A549 (cell line): ENCODE measurements around the gene EDIL3. TPM values are rescaled to one million over a fixed set of nuclear protein-coding genes. Genes with fewer than 3 reads are reported as not detected.

Experiments used
- ATAC-seq, 2 experiments: fragments of 200-7000 bp in 1 of 2; fragments of >200 bp in 1 of 2; cut with Nextera tagmentation in 1 of 2; cut with Tn5 transposase in 1 of 2; 3 replicates each; pipeline versions ENCODE4 v1.8.0 to v1.9.1; 2018 to 2020; ENCODE audit warnings: mild to moderate bottlenecking in 1 of 2, moderate library complexity in 1 of 2
- CTCF ChIA-PET: fragments of 300-600 bp; sonication (Branson Sonifier 250); formaldehyde crosslinking; extraction: SDS; loops from one replicate; lab custom pipeline; 2021; ENCODE audit warnings: antibody characterized with exemption, inconsistent platforms; lab: Yijun Ruan, JAX
- POLR2A ChIA-PET: fragments of 350-600 bp; formaldehyde crosslinking; extraction: SDS; loops from one replicate; lab custom pipeline; 2021; ENCODE audit warnings: antibody characterized with exemption, inconsistent platforms; lab: Yijun Ruan, JAX
- DNase-seq, 2 experiments: peaks; one replicate each; pipeline versions ENCODE4 v3.0.0 to v3.0.0-alpha.2; 2011 to 2016; ENCODE audit warnings: low read depth in 1 of 2, low spot score in 1 of 2
- FAIRE-seq: peaks from 2 replicates; lab custom pipeline; 2011; peaks lifted over from hg19 to GRCh38; lab: Jason Lieb, UNC
- H3K27ac ChIP-seq, 2 experiments: fragments of >200 bp; sonication (Bioruptor Twin); formaldehyde crosslinking; 3 replicates each; pipeline ENCODE4 v1.5.1; 2016 to 2017
- H3K4me1 ChIP-seq: fragments of >200 bp; sonication (Bioruptor Twin); formaldehyde crosslinking; 3 replicates; pipeline ENCODE4 v1.6.1; 2016
- H3K4me2 ChIP-seq: fragments of >200 bp; sonication (Bioruptor Twin); formaldehyde crosslinking; 3 replicates; pipeline ENCODE4 v1.6.1; 2016
- H3K4me3 ChIP-seq: fragments of >200 bp; sonication (Bioruptor Twin); formaldehyde crosslinking; 3 replicates; pipeline ENCODE4 v1.5.1; 2016
- H3K9me3 ChIP-seq: fragments of >200 bp; sonication (Bioruptor Twin); formaldehyde crosslinking; 3 replicates; pipeline ENCODE4 v1.6.1; 2016
- BCL3 ChIP-seq: fragments of >200 bp; sonication (Bioruptor Twin); formaldehyde crosslinking; IDR thresholded peaks from 3 replicates; pipeline ENCODE4 v1.6.1; 2016
- BHLHE40 ChIP-seq: IDR thresholded peaks from 2 replicates; pipeline ENCODE4 v1.6.1; 2012; ENCODE audit warnings: low read depth, low read length, inconsistent platforms
- CBX8 ChIP-seq: fragments of 200-600 bp; sonication (generic); IDR thresholded peaks from 2 replicates; pipeline ENCODE4 v1.6.1; 2016
- E2F6 ChIP-seq: IDR thresholded peaks from 2 replicates; pipeline ENCODE4 v1.6.1; 2012; ENCODE audit warnings: low read depth, borderline replicate concordance
- EHF ChIP-seq: fragments of 250-450 bp; sonication (Bioruptor Pico); IDR thresholded peaks from 2 replicates; pipeline ENCODE4 v1.5.0; 2020; ENCODE audit warnings: mild to moderate bottlenecking
- EP300 ChIP-seq, 2 experiments: fragments of >200 bp; sonication (Bioruptor Twin); formaldehyde crosslinking; IDR thresholded peaks; 2 replicates in 1 of 2; 3 replicates in 1 of 2; pipeline ENCODE4 v1.6.1; 2016 to 2017
- FOXS1 ChIP-seq: fragments of 250-450 bp; sonication (Bioruptor Pico); IDR thresholded peaks from 2 replicates; pipeline ENCODE4 v1.5.0; 2020; ENCODE audit warnings: mild to moderate bottlenecking, moderate library complexity
- HEYL ChIP-seq: fragments of 250-450 bp; sonication (Bioruptor Pico); IDR thresholded peaks from 2 replicates; pipeline ENCODE4 v1.8.0; 2021; ENCODE audit warnings: mild to moderate bottlenecking, moderate library complexity
- HMGXB4 ChIP-seq: fragments of 250-450 bp; sonication (Bioruptor Pico); IDR thresholded peaks from 2 replicates; pipeline ENCODE4 v1.5.0; 2021; ENCODE audit warnings: mild to moderate bottlenecking, moderate library complexity, borderline replicate concordance
- HOXA7 ChIP-seq: fragments of 250-450 bp; sonication (Bioruptor Pico); IDR thresholded peaks from 2 replicates; pipeline ENCODE4 v1.5.0; 2020; ENCODE audit warnings: mild to moderate bottlenecking, moderate library complexity
- HOXB13 ChIP-seq: fragments of 250-450 bp; sonication (Bioruptor Pico); IDR thresholded peaks from 2 replicates; pipeline ENCODE4 v1.5.0; 2020; ENCODE audit warnings: low read depth, mild to moderate bottlenecking, moderate library complexity
- JUN ChIP-seq, 2 experiments: fragments of >200 bp; sonication (Bioruptor Twin); formaldehyde crosslinking; IDR thresholded peaks; 2 replicates in 1 of 2; 3 replicates in 1 of 2; pipeline ENCODE4 v1.6.1; 2016 to 2017
- JUNB ChIP-seq: fragments of >200 bp; sonication (Bioruptor Twin); formaldehyde crosslinking; IDR thresholded peaks from 2 replicates; pipeline ENCODE4 v1.6.1; 2016
- KDM1A ChIP-seq: fragments of 200-600 bp; sonication (generic); IDR thresholded peaks from 2 replicates; pipeline ENCODE4 v1.6.1; 2016; ENCODE audit warnings: low read depth, mild to moderate bottlenecking
- MAFK ChIP-seq: fragments of 450-650 bp; IDR thresholded peaks from 2 replicates; pipeline ENCODE4 v1.6.1; 2014; ENCODE audit not compliant: partially characterized antibody
- MAX ChIP-seq: IDR thresholded peaks from 2 replicates; pipeline ENCODE4 v1.6.1; 2012
- MAZ ChIP-seq: fragments of 150-350 bp; IDR thresholded peaks from 2 replicates; pipeline ENCODE4 v1.6.1; 2014; ENCODE audit warnings: antibody characterized with exemption, low read depth, low read length, borderline replicate concordance
- MYC ChIP-seq: IDR thresholded peaks from 2 replicates; pipeline ENCODE4 v1.6.1; 2012; ENCODE audit warnings: mild to moderate bottlenecking, inconsistent platforms, low read length, improper control_type of control experiment, borderline replicate concordance
- NPAS2 ChIP-seq: fragments of 250-450 bp; sonication (Bioruptor Pico); IDR thresholded peaks from 2 replicates; pipeline ENCODE4 v1.8.0; 2022; ENCODE audit warnings: mild to moderate bottlenecking, moderate library complexity, borderline replicate concordance
- NR3C1 ChIP-seq: fragments of >200 bp; sonication (Bioruptor Twin); formaldehyde crosslinking; IDR thresholded peaks from 3 replicates; pipeline ENCODE4 v1.6.1; 2017
- PHF8 ChIP-seq: fragments of 200-600 bp; sonication (generic); IDR thresholded peaks from 2 replicates; pipeline ENCODE4 v1.6.1; 2016; ENCODE audit warnings: low read depth, mild to moderate bottlenecking, antibody characterized with exemption, moderate library complexity, borderline replicate concordance
- POLR2A ChIP-seq: IDR thresholded peaks from 2 replicates; pipeline ENCODE4 v1.6.1; 2012; ENCODE audit warnings: mild to moderate bottlenecking, low read length
- POLR2AphosphoS2 ChIP-seq: conservative IDR thresholded peaks from 2 replicates; pipeline ENCODE4 v1.6.1; 2012; ENCODE audit warnings: low read length, improper control_type of control experiment, inconsistent platforms
- RARB ChIP-seq: fragments of 250-450 bp; sonication (Bioruptor Pico); IDR thresholded peaks from 2 replicates; pipeline ENCODE4 v1.8.0; 2021; ENCODE audit warnings: mild to moderate bottlenecking, moderate library complexity
- RCOR1 ChIP-seq: fragments of 150-350 bp; IDR thresholded peaks from 2 replicates; pipeline ENCODE4 v1.6.1; 2014; ENCODE audit warnings: antibody characterized with exemption, low read length, low read depth
- SREBF2 ChIP-seq: fragments of 450-650 bp; IDR thresholded peaks from 2 replicates; pipeline ENCODE4 v1.6.1; 2014; ENCODE audit warnings: mild to moderate bottlenecking, moderate library complexity
- TFCP2L1 ChIP-seq: fragments of 250-450 bp; sonication (Bioruptor Pico); IDR thresholded peaks from 2 replicates; pipeline ENCODE4 v1.5.0; 2021; ENCODE audit warnings: mild to moderate bottlenecking
- ZNF302 ChIP-seq: fragments of 250-450 bp; sonication (Bioruptor Pico); IDR thresholded peaks from 2 replicates; pipeline ENCODE4 v1.9.0; 2021; ENCODE audit warnings: inconsistent platforms, mild to moderate bottlenecking, moderate library complexity
- ZSCAN20 ChIP-seq: fragments of 250-450 bp; sonication (Bioruptor Pico); IDR thresholded peaks from 2 replicates; pipeline ENCODE4 v1.8.0; 2022; ENCODE audit warnings: mild to moderate bottlenecking, moderate library complexity
- WGBS: methylation state at CpG from one replicate; pipeline ENCODE4 v1.1.6; 2017; ENCODE audit errors: missing lambda C conversion rate; 5-methylcytosine and 5-hydroxymethylcytosine counted together
- polyA plus RNA-seq, 4 experiments: library from polyadenylated mRNA; depleted of rRNA in 3 of 4; stranded (reverse); fragments of >200 nt; fragmentation: RNase III in 1 of 4; extraction: RNeasy Plus Mini Kit Qiagen cat#74134 plus additional on column Dnase treatment in 1 of 4; gene quantifications; 2 replicates in 3 of 4; 3 replicates in 1 of 4; pipeline ENCODE4 v1.2.3, GENCODE V29; 2011 to 2017

Gene EDIL3
- polyA plus RNA-seq, 2 of the 4 experiments (the other 2 are of a cell fraction), result 0.12 to 0.14 TPM

GRCh38 chr5:83914199-83914598 is 470.5 kb downstream of the EDIL3 start:
- H3K4me1 ChIP-seq, result no peaks in the 10 kb centered on the region
- H3K9me3 ChIP-seq, result no peaks in the 10 kb centered on the region
- no peak overlapping the region for H3K4me3 ChIP-seq
- ATAC-seq, result no peak
- CTCF ChIA-PET, result interaction anchor here (1.6 to 1.9 kb wide), 2 partner anchors 13 to 15 kb away, joined by 5 to 7 read pairs; no protein-coding TSS in a partner anchor
- no peak for TF ChIP-seq NPAS2
- TF ChIP-seq HOXB13 (CRISPR knock-in tag), result no peak
- TF ChIP-seq E2F6, result no peak
- no peak for TF ChIP-seq POLR2AphosphoS2
- FAIRE-seq, result no peak
- 29% methylated on average over 4 of the region's 4 CpGs for WGBS
- no peak for DNase-seq
- H3K4me2 ChIP-seq, result no peak overlapping the region
- H3K27ac ChIP-seq, result no peak overlapping the region
- POLR2A ChIA-PET, result no interaction called here

- FAIRE-seq (no peak), ATAC-seq (no peak), DNase-seq (no peak)
- no peaks in the 10 kb centered on the region for H3K4me1 ChIP-seq
- no peaks in the 10 kb centered on the region for H3K9me3 ChIP-seq
- H3K4me3 ChIP-seq, result no peak overlapping the region
- 20% methylated on average over 1 of the region's 1 CpG for WGBS
- POLR2A ChIA-PET, result no interaction called here
- H3K27ac ChIP-seq, result no peak overlapping the region
- H3K4me2 ChIP-seq, result no peak overlapping the region
- CTCF ChIA-PET, result interaction anchor here (1.9 kb wide), 1 partner anchor 16 kb away, joined by 5 read pairs; no protein-coding TSS in a partner anchor
- TF ChIP-seq HEYL (CRISPR knock-in tag) (no peak), TFCP2L1 (CRISPR knock-in tag) (no peak), BHLHE40 (no peak), POLR2A (no peak), JUNB (no peak), MYC (no peak), HMGXB4 (CRISPR knock-in tag) (no peak), CBX8 (no peak), SREBF2 (no peak), KDM1A (no peak)
These were observed 471.1 kb downstream of the EDIL3 start for GRCh38 chr5:83913593-83913992.

GRCh38 chr5:83911367-83911919 is 473.2 kb downstream of the EDIL3 start:
- WGBS, result 3% methylated on average over 2 of the region's 2 CpGs
- no peaks in the 10 kb centered on the region for H3K9me3 ChIP-seq
- H3K27ac ChIP-seq, result no peak overlapping the region
- H3K4me2 ChIP-seq, result no peak overlapping the region
- CTCF ChIA-PET, result interaction anchor here (1.1 to 2.3 kb wide), 2 partner anchors 12 to 16 kb away, joined by 3 to 6 read pairs; no protein-coding TSS in a partner anchor
- TF ChIP-seq EP300 (IDR thresholded peaks at IDR 0.05) (no peak), MAFK (no peak), NR3C1 (no peak), BCL3 (no peak), ZNF302 (CRISPR knock-in tag) (no peak), MAX (no peak), FOXS1 (no peak), PHF8 (no peak), EHF (no peak), HEYL (CRISPR knock-in tag) (no peak), RARB (no peak), MAZ (no peak), NPAS2 (no peak), RCOR1 (no peak), HOXA7 (CRISPR knock-in tag) (no peak), JUN (IDR thresholded peaks at IDR 0.05) (no peak), ZSCAN20 (CRISPR knock-in tag) (no peak)
- TF ChIP-seq, all 56 proteins: peak for 0
- POLR2A ChIA-PET, result no interaction called here
- FAIRE-seq (no peak), DNase-seq (no peak), ATAC-seq (no peak)
- H3K4me3 ChIP-seq, result no peak overlapping the region
- no peaks in the 10 kb centered on the region for H3K4me1 ChIP-seq
